GM18498 (cell line): ENCODE data around the gene OGG1.
"Not testable (repeated sequence)": the region's sequence is repeated elsewhere in the genome, so short reads cannot be mapped to it uniquely, and the experiment has no call there.

ENCODE experiments used
- ATAC-seq: cut with Tn5 transposase; IDR thresholded peaks from one replicate; pipeline ENCODE4 v1.9.1; 2021; ENCODE audit warnings: mild to moderate bottlenecking, moderate library complexity; ENCODE audit not compliant: unreplicated experiment

OGG1 gene

GRCh38 chr3:9760779-9761505, 11.2 kb downstream of the OGG1 start:
- ATAC-seq, result no peak

GRCh38 chr3:9761919-9762318, 12.2 kb downstream of the OGG1 start:
- ATAC-seq, result no peak

GRCh38 chr3:9762871-9763270, 13.1 kb downstream of the OGG1 start:
- ATAC-seq, result no peak

- ATAC-seq, result no peak
Measured at GRCh38 chr3:9765865-9766264, 16.1 kb downstream of the OGG1 start.

- ATAC-seq, result no peak
Measured at GRCh38 chr3:9767418-9767817, 17.7 kb downstream of the OGG1 start.

GRCh38 chr3:9768141-9768775, 18.5 kb downstream of the OGG1 start:
- ATAC-seq, result no peak

- no peak for ATAC-seq
Measured at GRCh38 chr3:9769012-9769411, 19.3 kb downstream of the OGG1 start.

GRCh38 chr3:9769426-9770275, 19.9 kb downstream of the OGG1 start, which contains the start of gene CAMK1:
CAMK1 (minus strand) TSS chr3:9769947; CDS start chr3:9767749, 2,198 bp downstream.
- peak; percentile 70 for ATAC-seq

GRCh38 chr3:9770276-9770812, 20.6 kb downstream of the OGG1 start:
- ATAC-seq, result no peak

- not testable (repeated sequence) for ATAC-seq
Measured at GRCh38 chr3:9771007-9771406, 21.3 kb downstream of the OGG1 start.

GRCh38 chr3:9776896-9777693, 27.3 kb downstream of the OGG1 start:
- ATAC-seq, result no peak

- ATAC-seq, result no peak
Measured at GRCh38 chr3:9777694-9778021, 27.9 kb downstream of the OGG1 start.

GRCh38 chr3:9778143-9779074, 28.7 kb downstream of the OGG1 start:
- ATAC-seq, result no peak

GRCh38 chr3:9779075-9779593, 29.4 kb downstream of the OGG1 start:
- no peak for ATAC-seq

- ATAC-seq, result peak; percentile 55
Measured at GRCh38 chr3:9779721-9780457, 30.1 kb downstream of the OGG1 start.

GRCh38 chr3:9780458-9780812, 30.7 kb downstream of the OGG1 start:
- no peak for ATAC-seq

- ATAC-seq, result no peak
Measured at GRCh38 chr3:9780910-9781309, 31.2 kb downstream of the OGG1 start.

GRCh38 chr3:9781551-9781950, 31.8 kb downstream of the OGG1 start:
- ATAC-seq, result no peak
